ENCODE measurements around the gene CPTP.

CPTP gene

GRCh38 chr1:1320666-1321448, 3.7 kb upstream of the CPTP start:
- DNase-seq: no peak

GRCh38 chr1:1321477-1321876, 3.1 kb upstream of the CPTP start:
- DNase-seq: no peak

- DNase-seq: no peak
Observed at GRCh38 chr1:1322418-1322817, 2.2 kb upstream of the CPTP start.

GRCh38 chr1:1322952-1323351, 1.6 kb upstream of the CPTP start:
- no peak for DNase-seq

- DNase-seq: no peak
Observed at GRCh38 chr1:1324084-1324523, 498 bp upstream of the CPTP start.

DNA sequence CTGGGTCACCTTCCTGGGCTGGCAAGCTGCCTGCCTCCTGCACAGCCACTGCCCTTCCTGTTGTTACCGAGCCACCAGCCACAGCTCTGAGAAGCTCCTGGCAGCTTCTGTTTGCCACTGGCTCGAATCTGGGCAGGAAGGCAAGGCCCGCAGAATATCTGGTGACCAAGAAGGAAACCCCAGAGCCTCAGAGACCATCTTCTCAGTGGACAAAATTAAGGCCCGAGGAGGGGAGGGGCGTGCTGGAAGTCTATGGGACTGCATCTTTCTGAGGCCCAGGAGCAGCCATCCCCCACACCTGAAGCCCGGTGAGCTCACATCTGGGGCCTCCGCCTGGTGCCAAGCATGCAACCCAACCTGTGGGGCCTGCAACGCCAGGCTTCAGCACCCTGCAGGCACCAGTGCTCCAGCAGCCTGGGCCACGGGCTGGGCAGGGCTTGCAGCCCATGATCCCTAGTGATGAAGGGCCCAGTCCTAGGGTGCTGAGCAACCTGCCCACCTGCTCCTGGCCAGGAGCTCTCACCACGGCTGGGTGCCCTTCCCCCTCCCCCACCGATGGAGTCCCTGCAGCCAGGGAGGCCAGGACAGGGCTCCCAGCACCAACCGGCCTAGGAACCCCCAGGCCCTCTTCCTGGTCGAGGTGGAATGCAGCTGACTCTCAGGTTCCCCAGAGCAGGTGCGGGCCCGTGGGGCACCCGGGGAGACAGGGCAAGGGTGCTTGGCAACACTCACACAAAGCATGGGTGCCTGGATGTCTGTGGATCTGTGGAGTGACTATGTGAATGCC, 879 bp downstream of the CPTP start:
- DNase-seq: no peak

- DNase-seq: no peak
Observed at GRCh38 chr1:1326075-1326605, 1.5 kb downstream of the CPTP start.

DNA sequence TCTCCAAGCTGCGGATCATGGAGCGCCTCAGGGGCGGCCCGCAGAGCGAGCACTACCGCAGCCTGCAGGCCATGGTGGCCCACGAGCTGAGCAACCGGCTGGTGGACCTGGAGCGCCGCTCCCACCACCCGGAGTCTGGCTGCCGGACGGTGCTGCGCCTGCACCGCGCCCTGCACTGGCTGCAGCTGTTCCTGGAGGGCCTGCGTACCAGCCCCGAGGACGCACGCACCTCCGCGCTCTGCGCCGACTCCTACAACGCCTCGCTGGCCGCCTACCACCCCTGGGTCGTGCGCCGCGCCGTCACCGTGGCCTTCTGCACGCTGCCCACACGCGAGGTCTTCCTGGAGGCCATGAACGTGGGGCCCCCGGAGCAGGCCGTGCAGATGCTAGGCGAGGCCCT, 2.7 kb downstream of the CPTP start:
- no peak for DNase-seq

- DNase-seq: no peak
Observed at GRCh38 chr1:1328254-1328653, 3.7 kb downstream of the CPTP start.

GRCh38 chr1:1329304-1330210, 5.0 kb downstream of the CPTP start:
- DNase-seq: no peak

- DNase-seq: no peak
Observed at GRCh38 chr1:1330366-1331067, 5.9 kb downstream of the CPTP start.

- no peak for DNase-seq
Observed at GRCh38 chr1:1331068-1331965, 6.7 kb downstream of the CPTP start, which contains the start of gene TAS1R3. Gene TAS1R3, plus strand, starts transcription at chr1:1331280. Its CDS starts 66 bp downstream, at chr1:1331346.

DNA sequence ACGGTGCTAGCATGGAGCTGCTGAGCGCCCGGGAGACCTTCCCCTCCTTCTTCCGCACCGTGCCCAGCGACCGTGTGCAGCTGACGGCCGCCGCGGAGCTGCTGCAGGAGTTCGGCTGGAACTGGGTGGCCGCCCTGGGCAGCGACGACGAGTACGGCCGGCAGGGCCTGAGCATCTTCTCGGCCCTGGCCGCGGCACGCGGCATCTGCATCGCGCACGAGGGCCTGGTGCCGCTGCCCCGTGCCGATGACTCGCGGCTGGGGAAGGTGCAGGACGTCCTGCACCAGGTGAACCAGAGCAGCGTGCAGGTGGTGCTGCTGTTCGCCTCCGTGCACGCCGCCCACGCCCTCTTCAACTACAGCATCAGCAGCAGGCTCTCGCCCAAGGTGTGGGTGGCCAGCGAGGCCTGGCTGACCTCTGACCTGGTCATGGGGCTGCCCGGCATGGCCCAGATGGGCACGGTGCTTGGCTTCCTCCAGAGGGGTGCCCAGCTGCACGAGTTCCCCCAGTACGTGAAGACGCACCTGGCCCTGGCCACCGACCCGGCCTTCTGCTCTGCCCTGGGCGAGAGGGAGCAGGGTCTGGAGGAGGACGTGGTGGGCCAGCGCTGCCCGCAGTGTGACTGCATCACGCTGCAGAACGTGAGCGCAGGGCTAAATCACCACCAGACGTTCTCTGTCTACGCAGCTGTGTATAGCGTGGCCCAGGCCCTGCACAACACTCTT, 7.6 kb downstream of the CPTP start:
- no peak for DNase-seq

DNA sequence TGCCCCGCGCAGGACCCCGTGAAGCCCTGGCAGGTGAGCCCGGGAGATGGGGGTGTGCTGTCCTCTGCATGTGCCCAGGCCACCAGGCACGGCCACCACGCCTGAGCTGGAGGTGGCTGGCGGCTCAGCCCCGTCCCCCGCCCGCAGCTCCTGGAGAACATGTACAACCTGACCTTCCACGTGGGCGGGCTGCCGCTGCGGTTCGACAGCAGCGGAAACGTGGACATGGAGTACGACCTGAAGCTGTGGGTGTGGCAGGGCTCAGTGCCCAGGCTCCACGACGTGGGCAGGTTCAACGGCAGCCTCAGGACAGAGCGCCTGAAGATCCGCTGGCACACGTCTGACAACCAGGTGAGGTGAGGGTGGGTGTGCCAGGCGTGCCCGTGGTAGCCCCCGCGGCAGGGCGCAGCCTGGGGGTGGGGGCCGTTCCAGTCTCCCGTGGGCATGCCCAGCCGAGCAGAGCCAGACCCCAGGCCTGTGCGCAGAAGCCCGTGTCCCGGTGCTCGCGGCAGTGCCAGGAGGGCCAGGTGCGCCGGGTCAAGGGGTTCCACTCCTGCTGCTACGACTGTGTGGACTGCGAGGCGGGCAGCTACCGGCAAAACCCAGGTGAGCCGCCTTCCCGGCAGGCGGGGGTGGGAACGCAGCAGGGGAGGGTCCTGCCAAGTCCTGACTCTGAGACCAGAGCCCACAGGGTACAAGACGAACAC, 8.3 kb downstream of the CPTP start:
- no peak for DNase-seq

GRCh38 chr1:1333551-1334241, 9.1 kb downstream of the CPTP start:
- DNase-seq: no peak

GRCh38 chr1:1334835-1335234, 10.2 kb downstream of the CPTP start:
- no peak for DNase-seq

DNA sequence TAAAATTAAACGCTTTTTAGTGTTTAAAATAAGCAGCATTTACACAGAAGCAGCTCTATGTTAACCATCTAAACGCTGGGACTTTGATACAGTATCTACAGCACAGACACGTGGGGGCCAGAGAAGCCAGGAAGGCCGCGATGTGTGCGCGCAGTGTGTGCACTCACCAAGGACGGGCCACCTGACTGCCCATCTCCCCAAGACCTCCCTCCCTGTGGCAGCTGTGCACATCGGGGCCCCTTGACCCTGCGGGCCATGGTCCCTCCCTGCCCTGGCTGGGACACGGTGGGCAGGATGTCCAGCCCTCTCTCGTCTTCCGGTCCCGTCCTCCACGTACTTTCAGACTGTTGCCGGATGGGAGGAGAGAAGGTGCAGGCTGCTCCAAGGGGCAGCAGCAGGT, 10.7 kb downstream of the CPTP start:
- DNase-seq: no peak

DNA sequence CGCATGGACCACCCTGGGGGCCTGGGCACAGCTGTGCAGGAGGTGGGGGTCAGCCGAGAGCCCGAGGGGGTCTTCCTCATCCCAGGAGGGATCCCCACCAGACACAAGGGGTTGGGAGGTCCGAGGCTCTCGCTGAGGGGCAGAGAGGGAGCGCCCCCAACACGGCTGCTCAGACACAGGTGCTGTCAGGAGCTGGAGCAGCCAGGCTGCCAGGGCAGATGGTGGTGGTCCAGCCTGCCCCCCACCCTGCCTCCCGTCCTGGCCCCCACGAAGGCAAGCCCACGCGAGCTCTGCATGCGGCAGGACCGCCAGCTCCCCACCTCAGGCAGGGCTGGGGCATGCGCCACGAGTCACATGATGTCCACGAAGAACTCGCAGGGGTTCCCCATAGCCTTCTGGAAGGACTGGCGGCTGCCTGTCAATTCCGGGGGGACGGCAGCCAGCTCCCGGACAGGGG, 11.2 kb downstream of the CPTP start:
- DNase-seq: no peak

DNA sequence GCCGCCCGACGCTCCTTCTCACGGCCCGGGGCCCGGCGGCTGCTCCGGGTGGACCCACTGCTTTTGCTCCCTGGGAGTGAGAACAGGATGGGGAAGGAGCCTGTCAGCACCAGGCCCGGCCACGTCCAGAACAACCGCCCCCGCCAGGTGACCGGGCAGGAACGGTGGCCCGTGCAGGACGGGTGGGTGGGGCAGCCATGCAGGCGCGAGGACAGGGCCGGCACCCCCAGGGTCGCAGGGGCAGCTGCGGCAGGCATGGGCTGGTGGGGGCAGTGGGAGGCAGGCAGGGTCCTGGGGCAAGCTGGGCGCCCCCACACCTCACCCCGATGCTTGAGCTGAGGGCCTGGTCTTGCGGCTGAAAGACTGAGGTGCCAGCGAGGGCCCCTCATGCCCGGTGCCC, 11.8 kb downstream of the CPTP start:
- no peak for DNase-seq
